HL-60 (cell line): ENCODE measurements around the gene PRKD1.

Experiments used
- CTCF ChIP-seq: IDR thresholded peaks from one replicate; pipeline ENCODE4 v1.5.1; 2011; ENCODE audit warnings: low read length, control low read depth, inconsistent platforms; ENCODE audit not compliant: insufficient read depth
- GABPA ChIP-seq: IDR thresholded peaks from 2 replicates; pipeline ENCODE4 v1.6.1; 2012; ENCODE audit warnings: low read depth

- TF ChIP-seq CTCF (no peak), GABPA (no peak)
Observed at GRCh38 chr14:29643433-29644211, 284.0 kb downstream of the PRKD1 start.
